HG02759 (cell line): ENCODE data around the gene PSMC1.
A peak's percentile ranks its signal among the peaks of the same experiment; 100 is the strongest.
"Not testable (repeated sequence)": the region's sequence is repeated elsewhere in the genome, so short reads cannot be mapped to it uniquely, and the experiment has no call there.

Experiments
- ATAC-seq: cut with Tn5 transposase; IDR thresholded peaks from one replicate; pipeline ENCODE4 v1.9.1; 2021; ENCODE audit warnings: mild to moderate bottlenecking, moderate library complexity; ENCODE audit not compliant: unreplicated experiment

Gene PSMC1

GRCh38 chr14:90256354-90257131, at the start of gene PSMC1:
Gene PSMC1, plus strand, starts transcription at chr14:90256553. Its CDS starts 45 bp downstream, at chr14:90256598.
- peak; percentile 98 for ATAC-seq

- no peak for ATAC-seq
Observed at GRCh38 chr14:90213099-90213748, 43.1 kb upstream of the PSMC1 start.

- ATAC-seq = no peak
Observed at GRCh38 chr14:90228478-90228877, 27.9 kb upstream of the PSMC1 start.

GRCh38 chr14:90229942-90230341, 26.4 kb upstream of the PSMC1 start:
- ATAC-seq = not testable (repeated sequence)

GRCh38 chr14:90235179-90235976, 21.0 kb upstream of the PSMC1 start:
- peak; percentile 67 for ATAC-seq

- no peak for ATAC-seq
Observed at GRCh38 chr14:90239139-90239538, 17.2 kb upstream of the PSMC1 start.

GRCh38 chr14:90242444-90242843, 13.9 kb upstream of the PSMC1 start:
- ATAC-seq = no peak

- ATAC-seq = no peak
Observed at GRCh38 chr14:90246936-90247335, 9.4 kb upstream of the PSMC1 start.

GRCh38 chr14:90247441-90247840, 8.9 kb upstream of the PSMC1 start:
- ATAC-seq = not testable (repeated sequence)

- ATAC-seq = no peak
Observed at GRCh38 chr14:90248594-90248993, 7.8 kb upstream of the PSMC1 start.

- no peak for ATAC-seq
Observed at GRCh38 chr14:90253826-90254225, 2.5 kb upstream of the PSMC1 start.

- no peak for ATAC-seq
Observed at GRCh38 chr14:90255871-90256270, 482 bp upstream of the PSMC1 start.

GRCh38 chr14:90263748-90264449, 7.5 kb downstream of the PSMC1 start:
- peak; percentile 91 for ATAC-seq

- ATAC-seq = no peak
Observed at GRCh38 chr14:90266441-90267154, 10.2 kb downstream of the PSMC1 start.

- no peak for ATAC-seq
Observed at GRCh38 chr14:90268420-90268819, 12.1 kb downstream of the PSMC1 start.

- ATAC-seq = no peak
Observed at GRCh38 chr14:90272523-90272922, 16.2 kb downstream of the PSMC1 start.

- ATAC-seq = no peak
Observed at GRCh38 chr14:90273532-90273931, 17.2 kb downstream of the PSMC1 start.

GRCh38 chr14:90274019-90274418, 17.7 kb downstream of the PSMC1 start:
- no peak for ATAC-seq

GRCh38 chr14:90274808-90275457, 18.6 kb downstream of the PSMC1 start:
- no peak for ATAC-seq

GRCh38 chr14:90275458-90275814, 19.1 kb downstream of the PSMC1 start:
- ATAC-seq = no peak
